Fibroblast of peridontal ligament (primary cell): ENCODE data around the gene LRRN3.
A peak's percentile ranks its signal among the peaks of the same experiment; 100 is the strongest.

Source experiments
- DNase-seq: peaks from one replicate; pipeline ENCODE4 v3.0.0-alpha.2; 2010; ENCODE audit errors: extremely low read depth

Gene LRRN3

GRCh38 chr7:111168182-111168581 lies 77.3 kb downstream of the LRRN3 start:
- DNase-seq, result peak; percentile 63

GRCh38 chr7:111172564-111173257 lies 81.8 kb downstream of the LRRN3 start:
- no peak for DNase-seq

GRCh38 chr7:111173528-111173927 lies 82.6 kb downstream of the LRRN3 start:
- no peak for DNase-seq

- DNase-seq, result no peak
Measured at GRCh38 chr7:111173990-111174389, 83.1 kb downstream of the LRRN3 start.

GRCh38 chr7:111174510-111174909 lies 83.6 kb downstream of the LRRN3 start:
- DNase-seq, result no peak
